ENCODE results near the gene LY86.

DNA sequence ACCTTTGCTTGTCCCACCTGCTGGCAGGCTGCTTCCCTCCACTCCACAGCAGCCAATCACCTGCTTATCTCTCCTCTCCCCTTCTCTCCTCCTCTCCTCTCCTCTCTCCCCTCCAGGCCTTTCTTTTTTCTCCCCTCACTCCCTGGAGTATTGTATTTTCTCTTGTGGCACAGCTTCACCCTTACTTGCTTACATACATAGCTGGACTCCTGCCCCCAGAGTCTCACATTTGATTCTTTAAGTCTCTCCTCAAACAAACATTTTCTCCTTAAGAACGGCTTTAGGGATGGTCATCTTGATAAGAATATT is 3.6 kb upstream of the LY86 start:
- TF ChIP-seq CBX2 (IDR thresholded peaks at IDR 0.05; ENCODE audit: low read depth, low read length) (no peak), CBX2 (CRISPR knock-in tag; IDR thresholded peaks at IDR 0.05; ENCODE audit: low read depth) (no peak), POLR2G (IDR thresholded peaks at IDR 0.05; ENCODE audit: low read depth, low read length) (no peak), ZSCAN20 (CRISPR knock-in tag; IDR thresholded peaks at IDR 0.05; ENCODE audit: borderline replicate concordance) (no peak)
- TF ChIP-seq, protein P1, sequence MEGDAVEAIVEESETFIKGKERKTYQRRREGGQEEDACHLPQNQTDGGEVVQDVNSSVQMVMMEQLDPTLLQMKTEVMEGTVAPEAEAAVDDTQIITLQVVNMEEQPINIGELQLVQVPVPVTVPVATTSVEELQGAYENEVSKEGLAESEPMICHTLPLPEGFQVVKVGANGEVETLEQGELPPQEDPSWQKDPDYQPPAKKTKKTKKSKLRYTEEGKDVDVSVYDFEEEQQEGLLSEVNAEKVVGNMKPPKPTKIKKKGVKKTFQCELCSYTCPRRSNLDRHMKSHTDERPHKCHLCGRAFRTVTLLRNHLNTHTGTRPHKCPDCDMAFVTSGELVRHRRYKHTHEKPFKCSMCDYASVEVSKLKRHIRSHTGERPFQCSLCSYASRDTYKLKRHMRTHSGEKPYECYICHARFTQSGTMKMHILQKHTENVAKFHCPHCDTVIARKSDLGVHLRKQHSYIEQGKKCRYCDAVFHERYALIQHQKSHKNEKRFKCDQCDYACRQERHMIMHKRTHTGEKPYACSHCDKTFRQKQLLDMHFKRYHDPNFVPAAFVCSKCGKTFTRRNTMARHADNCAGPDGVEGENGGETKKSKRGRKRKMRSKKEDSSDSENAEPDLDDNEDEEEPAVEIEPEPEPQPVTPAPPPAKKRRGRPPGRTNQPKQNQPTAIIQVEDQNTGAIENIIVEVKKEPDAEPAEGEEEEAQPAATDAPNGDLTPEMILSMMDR (CRISPR knock-in tag; IDR thresholded peaks at IDR 0.05): no peak
- TF ChIP-seq, protein P2, sequence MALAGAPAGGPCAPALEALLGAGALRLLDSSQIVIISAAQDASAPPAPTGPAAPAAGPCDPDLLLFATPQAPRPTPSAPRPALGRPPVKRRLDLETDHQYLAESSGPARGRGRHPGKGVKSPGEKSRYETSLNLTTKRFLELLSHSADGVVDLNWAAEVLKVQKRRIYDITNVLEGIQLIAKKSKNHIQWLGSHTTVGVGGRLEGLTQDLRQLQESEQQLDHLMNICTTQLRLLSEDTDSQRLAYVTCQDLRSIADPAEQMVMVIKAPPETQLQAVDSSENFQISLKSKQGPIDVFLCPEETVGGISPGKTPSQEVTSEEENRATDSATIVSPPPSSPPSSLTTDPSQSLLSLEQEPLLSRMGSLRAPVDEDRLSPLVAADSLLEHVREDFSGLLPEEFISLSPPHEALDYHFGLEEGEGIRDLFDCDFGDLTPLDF (CRISPR knock-in tag; IDR thresholded peaks at IDR 0.05): no peak
